HG03565 (cell line): ENCODE measurements around the gene ZNF324.
"Not testable (repeated sequence)": the region's sequence is repeated elsewhere in the genome, so short reads cannot be mapped to it uniquely, and the experiment has no call there.

Experiments
- ATAC-seq: cut with Tn5 transposase; IDR thresholded peaks from one replicate; pipeline ENCODE4 v1.9.1; 2021; ENCODE audit warnings: mild to moderate bottlenecking, moderate library complexity; ENCODE audit not compliant: unreplicated experiment

ZNF324 gene

DNA sequence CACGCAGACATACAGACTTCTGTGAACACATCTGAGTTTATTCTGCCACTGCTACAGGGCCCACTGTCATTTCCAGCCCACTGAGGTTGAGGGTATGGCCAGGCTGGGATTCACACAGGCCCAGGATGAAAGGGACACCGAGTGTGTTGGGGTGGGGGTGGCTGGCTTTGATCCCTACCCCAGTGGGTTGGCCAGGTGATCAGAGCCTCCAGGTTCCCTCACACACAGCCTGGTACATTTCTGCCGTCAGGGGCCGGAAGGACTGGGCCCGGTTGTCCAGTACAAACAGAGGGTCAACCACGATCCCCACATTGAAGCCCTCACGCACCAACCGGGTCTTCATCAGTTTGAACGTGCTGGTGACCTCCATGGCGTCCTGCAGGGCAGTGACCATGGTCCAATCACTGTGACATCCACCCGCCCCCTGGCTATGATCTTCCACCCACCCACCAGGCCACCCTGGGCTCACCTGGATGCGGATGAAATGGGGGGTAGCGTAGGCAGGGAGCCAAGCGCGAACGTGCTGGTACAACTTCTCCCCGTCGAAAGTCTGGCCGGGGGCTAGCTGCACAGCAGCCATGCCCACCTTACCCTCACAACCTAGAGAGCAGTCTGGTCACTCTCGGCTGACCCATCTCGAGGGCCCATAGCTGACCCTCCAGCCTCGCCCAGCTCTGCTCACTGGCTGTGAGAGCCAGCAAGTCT lies 31.6 kb downstream of the ZNF324 start:
- ATAC-seq: no peak

- peak; percentile 75 for ATAC-seq
These were observed 32.4 kb downstream of the ZNF324 start for GRCh38 chr19:58499021-58499927.

- no peak for ATAC-seq
These were observed 33.4 kb downstream of the ZNF324 start for GRCh38 chr19:58500242-58500641.

GRCh38 chr19:58507602-58508223 lies 40.8 kb downstream of the ZNF324 start:
- ATAC-seq: not testable (repeated sequence)

- no peak for ATAC-seq
These were observed 42.8 kb downstream of the ZNF324 start for GRCh38 chr19:58509731-58510083.

DNA sequence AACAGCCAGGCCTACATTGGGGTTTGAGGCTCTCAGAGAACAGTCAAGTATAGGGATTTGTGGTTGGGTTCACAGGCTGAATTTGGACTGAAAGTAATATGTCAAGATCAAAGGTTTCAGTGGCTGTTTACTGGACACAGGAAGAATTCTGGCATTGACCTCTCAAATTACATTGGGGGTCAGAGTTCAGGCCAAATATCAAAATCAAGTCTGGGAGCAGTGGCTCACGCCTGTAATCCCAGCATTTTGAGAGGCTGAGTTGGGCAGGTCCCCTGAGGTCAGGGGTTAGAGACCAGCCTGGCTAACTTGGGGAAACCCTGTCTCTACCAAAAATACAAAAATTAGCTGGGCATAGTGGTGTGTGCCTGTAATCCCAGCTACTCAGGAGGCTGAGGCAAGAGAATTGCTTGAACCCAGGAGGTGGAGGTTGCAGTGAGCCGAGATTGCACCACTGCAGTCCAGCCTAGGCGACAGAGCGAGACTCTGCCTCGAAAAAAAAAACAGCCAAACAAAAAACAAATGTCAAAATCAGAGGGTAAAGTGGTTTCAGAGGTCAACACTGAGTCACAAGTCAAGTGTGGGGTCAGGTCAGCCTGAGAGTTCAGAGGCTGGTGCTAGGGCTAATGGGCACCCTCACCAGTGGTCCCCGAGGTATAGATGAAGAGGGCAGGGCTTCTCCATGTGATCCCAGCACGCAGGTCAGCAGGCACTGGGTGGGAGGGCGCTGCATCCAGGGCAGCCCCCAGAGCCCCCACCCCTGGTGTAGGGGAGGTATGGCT lies 43.4 kb downstream of the ZNF324 start:
- no peak for ATAC-seq

DNA sequence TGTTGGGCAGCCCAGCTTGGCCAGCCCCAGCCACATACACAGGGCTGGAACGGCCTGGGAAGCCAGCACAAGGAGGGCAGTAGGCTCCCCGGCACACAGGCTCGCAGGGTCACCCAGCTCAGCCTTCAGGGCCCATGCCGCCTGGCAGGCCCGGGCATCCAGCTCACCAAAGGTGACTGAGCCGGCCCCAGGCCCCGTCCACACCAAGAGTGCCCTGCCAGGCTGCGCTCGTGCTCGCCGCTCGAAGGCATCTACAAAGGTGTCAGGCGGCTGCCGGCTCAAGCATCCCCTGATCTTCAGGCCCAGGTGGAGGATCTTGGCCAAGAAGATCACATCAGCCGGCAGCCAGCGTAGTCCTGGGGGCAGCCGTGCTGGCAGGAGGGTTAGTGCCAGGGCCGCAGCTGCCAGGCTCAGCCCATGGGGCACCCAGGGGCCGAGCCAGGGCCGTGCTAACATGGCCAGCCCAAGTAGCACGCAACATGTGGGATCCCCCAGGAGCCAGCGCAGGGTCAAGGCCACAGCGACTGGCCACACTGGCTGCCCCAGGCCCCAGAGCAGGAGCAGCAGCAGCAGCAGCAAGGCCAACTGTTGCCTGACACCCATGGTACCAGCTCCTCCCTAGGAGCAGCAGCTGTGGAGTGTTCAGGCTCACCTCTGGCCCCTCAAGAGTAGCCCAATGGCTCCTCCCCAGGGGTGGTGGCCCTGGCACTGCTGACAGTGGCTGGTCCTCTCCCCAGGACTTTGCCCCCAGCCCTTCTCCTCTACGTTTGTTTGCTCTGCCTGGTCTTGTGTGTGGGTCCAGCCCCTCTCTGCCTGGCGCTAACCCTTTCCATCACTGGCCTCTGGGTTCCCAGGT lies 44.7 kb downstream of the ZNF324 start, which contains the start of gene SLC27A5:
SLC27A5 (minus strand) TSS at position 640 of the 856 bp plus-strand sequence; CDS start at position 603, 37 bp downstream.
- ATAC-seq: no peak

GRCh38 chr19:58513213-58513693 lies 46.4 kb downstream of the ZNF324 start:
- ATAC-seq: no peak

DNA sequence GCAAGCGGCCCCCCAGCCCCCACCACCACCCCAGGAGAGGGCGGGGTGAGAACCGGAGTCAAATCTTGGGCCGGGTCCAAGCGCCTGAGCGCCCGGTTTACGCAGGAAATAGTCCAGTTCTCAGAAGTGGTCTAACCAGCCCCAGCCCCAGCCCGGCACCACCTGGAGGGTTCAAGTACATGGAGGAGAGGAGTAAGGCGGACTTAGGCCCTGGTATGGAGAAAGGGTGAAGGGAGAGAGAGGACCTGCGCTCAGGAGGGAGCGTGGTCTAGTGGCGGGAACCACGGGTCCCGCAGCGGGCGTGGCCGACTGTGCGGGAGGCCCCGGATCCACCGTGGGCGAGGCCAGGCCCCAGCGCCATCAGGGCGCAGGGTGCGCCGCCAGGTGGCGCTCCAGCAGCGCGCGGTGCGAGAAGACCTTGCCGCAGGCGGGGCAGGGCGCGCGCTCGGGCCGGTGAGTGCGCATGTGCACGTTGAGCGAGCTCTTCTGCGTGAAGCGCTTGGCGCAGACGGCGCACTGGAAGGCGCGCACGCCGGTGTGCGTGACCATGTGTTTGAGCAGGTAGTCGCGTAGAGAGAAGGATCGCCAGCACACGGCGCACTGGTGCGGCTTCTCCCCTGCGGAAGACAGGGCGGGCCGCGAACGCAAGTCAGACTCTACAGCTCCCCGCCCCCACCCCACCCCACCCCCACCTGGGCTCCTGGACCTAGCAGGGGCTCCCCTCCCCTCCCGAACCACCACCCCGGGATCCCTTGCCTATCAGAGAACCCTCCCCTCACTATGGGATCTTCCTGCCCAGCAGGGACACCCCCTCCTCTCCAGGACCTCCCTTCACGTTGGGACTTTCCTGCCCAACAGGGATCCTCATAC lies 47.0 kb downstream of the ZNF324 start:
- ATAC-seq: peak; percentile 69

DNA sequence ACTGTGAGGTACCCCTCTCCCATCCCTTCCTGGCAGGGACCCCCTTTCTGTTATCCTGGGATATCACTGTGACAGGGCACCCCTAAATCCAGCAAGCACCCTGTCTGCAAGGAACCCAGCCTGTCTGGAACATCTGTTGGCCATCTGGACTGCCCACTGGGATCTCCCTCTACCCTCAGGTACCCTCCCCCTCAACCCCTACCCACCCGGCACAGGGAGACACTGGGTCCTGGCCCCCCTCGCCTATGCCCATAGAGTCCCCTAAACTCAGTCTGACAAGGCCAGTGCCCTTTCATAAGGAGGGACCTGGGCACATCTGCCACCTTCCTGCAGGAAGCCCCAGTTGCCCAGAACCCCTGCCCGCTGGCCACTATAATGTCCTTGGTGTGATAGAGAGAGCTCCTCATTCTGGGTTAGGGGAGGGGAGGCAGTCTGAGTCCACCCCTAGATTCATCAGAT lies 47.7 kb downstream of the ZNF324 start:
- no peak for ATAC-seq

- ATAC-seq: no peak
These were observed 48.4 kb downstream of the ZNF324 start for GRCh38 chr19:58515259-58515658.

GRCh38 chr19:58516246-58516836 lies 49.5 kb downstream of the ZNF324 start:
- no peak for ATAC-seq

DNA sequence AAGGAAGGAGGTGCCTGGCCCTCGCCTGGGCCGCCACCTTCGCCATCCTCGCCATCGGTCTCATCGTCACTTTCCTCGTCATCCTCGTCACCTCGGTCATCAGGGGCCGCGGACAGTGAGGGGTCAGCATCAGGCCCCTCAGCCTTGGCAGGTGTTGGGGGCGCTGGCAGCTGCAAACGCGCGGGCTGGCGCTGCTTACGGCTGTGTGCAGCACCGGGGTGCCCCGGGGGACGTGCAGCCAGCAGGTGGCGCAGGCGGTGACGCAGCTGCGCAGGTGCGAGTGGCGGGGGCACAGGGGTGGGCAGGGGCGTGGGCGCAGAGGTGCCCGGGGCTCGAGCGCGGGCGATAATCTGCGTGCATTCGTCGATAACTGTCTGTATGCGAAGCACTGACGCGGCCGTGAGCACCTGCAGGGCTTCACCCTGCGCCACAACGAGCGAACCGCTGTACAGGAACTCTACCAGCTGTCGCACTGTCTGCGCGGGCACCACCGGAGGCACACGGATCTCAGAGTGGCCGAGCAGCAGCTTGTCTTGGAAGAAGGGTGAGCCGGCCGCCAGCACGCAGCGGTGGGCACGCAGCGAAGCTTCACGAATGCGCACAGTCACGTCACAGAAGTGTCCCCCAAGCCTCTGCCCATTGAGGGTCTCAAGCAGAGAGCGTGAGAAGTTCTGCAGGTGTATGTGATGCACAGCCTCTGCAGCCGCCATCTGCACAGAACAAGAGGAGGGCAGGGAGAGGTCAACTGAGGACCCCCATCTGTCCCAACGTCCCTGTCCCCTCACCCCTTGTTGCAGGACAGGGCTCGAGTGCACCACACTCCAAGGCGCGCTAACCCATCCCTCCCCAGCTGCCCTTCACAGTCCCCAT lies 50.3 kb downstream of the ZNF324 start:
- ATAC-seq: no peak

DNA sequence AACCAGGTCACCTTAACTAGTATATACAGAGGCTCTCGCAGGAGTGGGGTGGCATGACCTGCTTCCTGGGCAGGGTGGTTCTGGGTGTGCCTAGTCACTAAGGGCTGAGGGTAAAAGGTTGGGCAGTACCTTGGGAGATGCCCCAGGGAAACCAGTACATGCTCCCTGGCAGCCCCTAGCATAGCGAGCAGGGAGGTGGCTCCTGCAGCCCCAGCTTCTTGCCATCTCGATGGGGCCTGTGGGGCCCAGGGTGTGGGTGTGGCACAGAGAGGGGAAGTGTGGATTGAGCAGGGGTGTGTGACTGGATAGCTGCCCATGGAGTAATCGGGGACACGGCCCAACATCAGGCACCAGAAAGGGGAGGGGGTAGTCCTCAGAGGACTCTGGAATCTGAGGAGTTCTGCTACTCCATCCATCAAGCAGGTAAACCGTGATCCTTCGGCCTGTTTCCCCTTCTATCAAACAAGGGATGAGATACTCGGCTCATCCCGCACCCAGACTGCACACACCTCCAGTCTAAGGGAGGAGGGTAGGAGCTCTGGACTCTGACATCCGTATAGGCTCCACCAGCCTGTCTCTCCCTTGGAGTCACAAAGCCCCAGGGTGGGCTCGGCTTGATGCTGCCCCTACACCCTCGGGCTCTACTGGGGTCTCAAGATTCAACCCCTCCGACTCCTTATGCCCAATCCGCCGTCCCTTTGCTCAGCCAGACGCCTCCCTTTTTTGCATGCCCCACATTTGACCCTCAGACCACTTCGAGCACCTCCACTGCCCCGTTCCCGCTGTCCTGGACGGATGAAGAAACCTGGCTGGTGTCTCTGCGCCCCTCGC lies 51.6 kb downstream of the ZNF324 start:
- no peak for ATAC-seq

DNA sequence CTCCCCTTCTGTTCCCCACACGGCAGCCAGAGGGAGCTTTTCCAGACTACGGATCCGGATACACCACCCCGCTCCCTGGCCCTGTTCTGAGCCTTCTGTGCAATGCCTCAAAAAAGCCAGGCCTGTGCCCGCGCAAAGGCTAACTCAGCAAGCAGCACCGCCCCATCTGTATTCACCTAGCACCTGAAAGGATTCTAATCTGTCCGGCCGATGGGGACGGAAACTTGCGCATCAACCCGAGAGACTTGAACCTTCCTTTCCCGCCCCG lies 52.1 kb downstream of the ZNF324 start:
- ATAC-seq: peak; percentile 0

DNA sequence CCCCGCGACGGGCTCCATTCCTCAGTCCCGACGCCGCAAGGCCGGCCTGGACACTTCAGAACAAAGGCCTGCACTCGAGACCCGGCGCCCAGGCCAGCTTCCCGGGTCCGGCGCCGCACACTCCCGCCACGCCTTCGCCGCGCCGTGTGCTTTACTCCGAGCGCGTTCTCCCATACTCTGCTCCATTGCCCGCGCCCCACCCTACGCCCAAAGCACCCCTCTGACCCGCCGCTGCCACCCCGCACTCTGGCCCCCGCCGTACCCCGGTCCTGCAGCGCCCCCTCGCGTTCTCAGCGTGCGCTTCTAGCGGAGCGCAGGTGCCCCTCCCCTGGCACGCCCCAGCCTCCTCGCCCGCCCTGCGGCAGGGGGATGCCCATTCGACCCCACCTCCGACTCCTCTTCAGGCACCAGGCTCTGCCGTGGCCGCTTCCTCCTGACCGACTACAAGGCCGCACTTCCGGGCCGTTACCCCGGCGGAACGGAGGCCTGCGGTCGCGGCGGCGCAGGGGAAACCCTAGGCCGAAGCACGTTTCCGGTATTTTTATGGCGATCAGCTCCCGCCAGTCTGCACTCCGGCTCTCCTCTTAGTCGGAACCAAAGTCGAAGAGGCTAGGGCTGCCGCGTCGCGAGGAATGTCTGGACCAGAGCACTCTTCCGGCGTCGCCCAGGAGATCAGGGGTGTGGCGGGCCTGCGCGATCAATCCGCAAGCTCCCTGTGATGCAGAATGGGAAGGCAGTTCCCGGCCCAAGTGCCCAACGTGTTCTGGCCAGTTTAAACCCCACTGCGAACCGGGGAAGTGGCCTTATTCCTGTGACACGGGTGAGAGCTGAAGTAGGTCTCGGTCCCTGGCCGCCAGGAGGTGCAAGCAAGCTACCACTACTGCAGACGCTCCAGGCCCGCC lies 52.7 kb downstream of the ZNF324 start, which contains the start of gene ZBTB45:
ZBTB45 (minus strand) TSS at position 456 of the 902 bp plus-strand sequence. CDS start 2,137 bp downstream, outside the sequence.
- peak; percentile 76 for ATAC-seq
